HepG2 (cell line): ENCODE data around the gene TEX53. TPM values are rescaled to one million over a fixed set of nuclear protein-coding genes. Genes with fewer than 3 reads are reported as not detected.

Experiments used
- ATAC-seq: fragments of 200-7000 bp; cut with Tn5 transposase; 3 replicates; pipeline ENCODE4 v1.9.1; 2020; ENCODE audit warnings: mild to moderate bottlenecking, moderate library complexity
- BruUV-seq: library from RNA; stranded (reverse); fragments of 400-500 nt; replicated peaks from 2 replicates; lab custom pipeline; 2021; lab: Mats Ljungman, UMichigan
- CTCF ChIA-PET: fragments of 300-600 bp; formaldehyde crosslinking; extraction: SDS; loops from one replicate; lab custom pipeline; 2021; ENCODE audit warnings: low total read pairs, inconsistent platforms, low intra/inter-chr PET ratio; lab: Yijun Ruan, JAX
- POLR2A ChIA-PET: fragments of 350-600 bp; sonication (Branson Sonifier 250); formaldehyde crosslinking; loops from one replicate; lab custom pipeline; 2020; ENCODE audit warnings: antibody characterized with exemption, inconsistent platforms; lab: Yijun Ruan, JAX
- DNase-seq: peaks from one replicate; pipeline ENCODE4 v3.0.0-alpha.2; 2015; ENCODE audit warnings: low spot score
- FAIRE-seq: peaks from 3 replicates; lab custom pipeline; 2011; peaks lifted over from hg19 to GRCh38; lab: Jason Lieb, UNC
- H2AFZ ChIP-seq: one replicate; pipeline ENCODE4 v1.6.1; 2011; ENCODE audit warnings: low read length, inconsistent platforms
- H3K27ac ChIP-seq: fragments of 300-600 bp; 3 replicates; pipeline ENCODE4 v1.8.0; 2011; ENCODE audit warnings: mixed run types, mild to moderate bottlenecking, mixed read lengths, low read length, inconsistent platforms; ENCODE audit not compliant: insufficient read depth; ENCODE audit errors: extremely low read length
- H3K27me3 ChIP-seq, 2 experiments: fragments of 200-600 bp in 1 of 2; 2 replicates in 1 of 2; 3 replicates in 1 of 2; pipeline versions ENCODE4 v1.6.0 to v1.8.0; 2011; ENCODE audit warnings: low read length in 2 of 2, mild to moderate bottlenecking in 2 of 2, moderate library complexity in 2 of 2, inconsistent platforms in 1 of 2; ENCODE audit not compliant: insufficient read depth in 2 of 2, control insufficient read depth in 1 of 2
- H3K36me3 ChIP-seq, 2 experiments: fragments of 200-600 bp in 1 of 2; replicated peaks in 1 of 2; 2 replicates in 1 of 2; 3 replicates in 1 of 2; pipeline versions ENCODE4 v1.5.1 to v1.8.0; 2011; ENCODE audit warnings: low read length in 2 of 2, inconsistent platforms in 1 of 2; ENCODE audit not compliant: insufficient read depth in 2 of 2, control insufficient read depth in 1 of 2
- H3K4me1 ChIP-seq: 2 replicates; pipeline ENCODE4 v1.5.1; 2012; ENCODE audit warnings: low read length, inconsistent platforms; ENCODE audit not compliant: insufficient read depth
- H3K4me2 ChIP-seq: 2 replicates; pipeline ENCODE4 v1.6.0; 2011; ENCODE audit warnings: low read depth, low read length, inconsistent platforms
- H3K4me3 ChIP-seq, 3 experiments: fragments of 200-600 bp in 1 of 3; sonication (generic), shearing (Covaris generic) in 1 of 3; replicated peaks in 1 of 3; 2 replicates each; pipeline ENCODE4 v1.5.1; 2011 to 2016; ENCODE audit warnings: low read length in 3 of 3, inconsistent platforms in 2 of 3, low read depth in 2 of 3, mild to moderate bottlenecking in 2 of 3, control low read depth in 1 of 3, mixed read lengths in 1 of 3; ENCODE audit not compliant: insufficient read depth in 1 of 3
- H3K79me2 ChIP-seq: one replicate; pipeline ENCODE4 v1.6.1; 2011; ENCODE audit warnings: low read length, inconsistent platforms; ENCODE audit not compliant: insufficient read depth
- H3K9ac ChIP-seq: 2 replicates; pipeline ENCODE4 v1.6.0; 2011; ENCODE audit warnings: mild to moderate bottlenecking, low read depth, low read length, inconsistent platforms; ENCODE audit not compliant: insufficient read depth
- H3K9me3 ChIP-seq: 2 replicates; pipeline ENCODE4 v1.5.1; 2012; ENCODE audit warnings: mild to moderate bottlenecking, low read length
- H4K20me1 ChIP-seq: 2 replicates; pipeline ENCODE4 v1.6.0; 2011; ENCODE audit warnings: inconsistent platforms, mild to moderate bottlenecking, low read length, moderate library complexity; ENCODE audit not compliant: insufficient read depth
- FOXK2 ChIP-seq: fragments of 450-650 bp; IDR thresholded peaks from 2 replicates; pipeline ENCODE4 v1.6.1; 2016
- HNF4A ChIP-seq: sonication (generic); formaldehyde crosslinking; IDR thresholded peaks from 2 replicates; pipeline ENCODE4 v1.4.0; 2020; ENCODE audit warnings: missing genetic modification reagents
- NR2F6 ChIP-seq, 2 experiments: IDR thresholded peaks; 2 replicates each; pipeline ENCODE4 v1.6.1; 2016; ENCODE audit warnings: antibody characterized with exemption in 1 of 2, mild to moderate bottlenecking in 1 of 2
- POLR2AphosphoS2 ChIP-seq: IDR thresholded peaks from 2 replicates; pipeline ENCODE4 v1.6.1; 2011; ENCODE audit warnings: low read depth, low read length, improper control_type of control experiment
- SMAD3 ChIP-seq: sonication (generic); formaldehyde crosslinking; IDR thresholded peaks from 2 replicates; pipeline ENCODE4 v1.4.0; 2020; ENCODE audit warnings: missing genetic modification reagents
- SOX5 ChIP-seq: IDR thresholded peaks from 2 replicates; pipeline ENCODE4 v1.6.1; 2016; ENCODE audit warnings: borderline replicate concordance
- TFAP4 ChIP-seq: sonication (generic); IDR thresholded peaks from 2 replicates; pipeline ENCODE4 v1.6.1; 2016; ENCODE audit warnings: low read depth, borderline replicate concordance
- ZBTB39 ChIP-seq: sonication (generic); formaldehyde crosslinking; IDR thresholded peaks from 2 replicates; pipeline ENCODE4 v1.5.0; 2020; ENCODE audit warnings: missing genetic modification reagents
- ZNF160 ChIP-seq: sonication (generic); formaldehyde crosslinking; IDR thresholded peaks from 2 replicates; pipeline ENCODE4 v1.8.0; 2022; ENCODE audit warnings: mild to moderate bottlenecking, inconsistent platforms, missing genetic modification reagents
- ZNF276 ChIP-seq: sonication (generic); formaldehyde crosslinking; IDR thresholded peaks from 2 replicates; pipeline ENCODE4 v1.4.0; 2020; ENCODE audit warnings: mild to moderate bottlenecking, low read depth, missing genetic modification reagents
- WGBS: methylation state at CpG from one replicate; pipeline ENCODE4 v1.1.6; 2017; ENCODE audit warnings: low lambda C conversion rate; 5-methylcytosine and 5-hydroxymethylcytosine counted together
- in situ Hi-C: cut with HindIII; loops from 2 replicates; pipeline ENCODE4 v1.10.0; 2017; ENCODE audit warnings: low pct_unique_long_range_greater_than_20kb; ENCODE audit not compliant: extremely low pct_ligation_motif_present
- intact Hi-C: fragments of 100-400 bp; cut with micrococcal nuclease; formaldehyde crosslinking; loops from one replicate; pipeline ENCODE4 v1.10.0; 2022; ENCODE audit not compliant: unreplicated experiment
- polyA plus RNA-seq, 8 experiments: library from polyadenylated mRNA; depleted of rRNA in 3 of 8; stranded (reverse) in 7 of 8; unstranded in 1 of 8; fragments of >200 nt; fragmentation: Illumina TruSeq in 4 of 8; extraction: Trizol in 4 of 8; gene quantifications; 2 replicates each; pipeline versions ENCODE4 v1.2.1 to v1.2.3, GENCODE V29; 2011 to 2016; ENCODE audit warnings: low read depth in 4 of 8, missing spikeins in 1 of 8, mixed read lengths in 1 of 8; ENCODE audit not compliant: insufficient read depth in 1 of 8
- total RNA-seq, 5 experiments: library from RNA; depleted of rRNA; stranded (reverse); fragments of >200 nt; fragmentation: Illumina TruSeq; extraction: Trizol; gene quantifications; 2 replicates each; pipeline ENCODE4 v1.2.3, GENCODE V29; 2016; ENCODE audit warnings: low read depth in 1 of 5
- TF ChIP-seq, protein P1 (sequence below): sonication (generic); formaldehyde crosslinking; IDR thresholded peaks from 2 replicates; pipeline ENCODE4 v1.5.1; 2020; ENCODE audit warnings: mild to moderate bottlenecking, missing genetic modification reagents, moderate library complexity

Gene TEX53
- total and polyA plus RNA-seq, 2 of the 13 experiments (the other 11 are each of a cell fraction or from before 2014, with no cell fraction given), result not detected

DNA sequence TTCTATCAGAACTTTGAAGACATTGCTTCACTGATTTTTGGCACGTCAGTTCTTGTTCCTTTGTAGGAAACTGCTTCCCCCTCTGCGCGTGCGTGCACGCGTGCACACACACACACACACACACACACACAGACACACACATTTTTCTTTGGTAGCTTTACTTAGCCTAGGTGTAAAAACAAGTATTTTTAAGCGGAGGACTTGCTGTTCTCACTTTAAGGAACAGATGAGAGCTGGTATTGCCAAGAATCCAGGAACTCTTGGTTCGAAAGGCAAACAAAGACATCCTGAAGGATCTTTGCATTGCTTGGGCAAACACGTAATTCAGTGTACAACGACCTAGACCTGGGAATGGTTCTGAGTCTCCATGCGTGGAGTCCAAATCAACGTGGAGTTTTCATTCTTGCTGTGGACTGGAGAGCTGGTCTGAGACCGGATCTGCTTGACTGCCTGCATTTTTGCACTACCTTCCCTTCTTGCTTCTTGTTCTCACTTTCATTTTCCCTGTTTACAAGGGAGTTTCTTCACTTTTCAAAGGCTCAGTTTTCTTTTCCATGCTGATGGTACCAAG is 38.3 kb downstream of the TEX53 start (continued):
- no peak for TF ChIP-seq SMAD3 (CRISPR knock-in tag)
- no peak for TF ChIP-seq POLR2AphosphoS2
- TF ChIP-seq, all 625 proteins: peak for 0

DNA sequence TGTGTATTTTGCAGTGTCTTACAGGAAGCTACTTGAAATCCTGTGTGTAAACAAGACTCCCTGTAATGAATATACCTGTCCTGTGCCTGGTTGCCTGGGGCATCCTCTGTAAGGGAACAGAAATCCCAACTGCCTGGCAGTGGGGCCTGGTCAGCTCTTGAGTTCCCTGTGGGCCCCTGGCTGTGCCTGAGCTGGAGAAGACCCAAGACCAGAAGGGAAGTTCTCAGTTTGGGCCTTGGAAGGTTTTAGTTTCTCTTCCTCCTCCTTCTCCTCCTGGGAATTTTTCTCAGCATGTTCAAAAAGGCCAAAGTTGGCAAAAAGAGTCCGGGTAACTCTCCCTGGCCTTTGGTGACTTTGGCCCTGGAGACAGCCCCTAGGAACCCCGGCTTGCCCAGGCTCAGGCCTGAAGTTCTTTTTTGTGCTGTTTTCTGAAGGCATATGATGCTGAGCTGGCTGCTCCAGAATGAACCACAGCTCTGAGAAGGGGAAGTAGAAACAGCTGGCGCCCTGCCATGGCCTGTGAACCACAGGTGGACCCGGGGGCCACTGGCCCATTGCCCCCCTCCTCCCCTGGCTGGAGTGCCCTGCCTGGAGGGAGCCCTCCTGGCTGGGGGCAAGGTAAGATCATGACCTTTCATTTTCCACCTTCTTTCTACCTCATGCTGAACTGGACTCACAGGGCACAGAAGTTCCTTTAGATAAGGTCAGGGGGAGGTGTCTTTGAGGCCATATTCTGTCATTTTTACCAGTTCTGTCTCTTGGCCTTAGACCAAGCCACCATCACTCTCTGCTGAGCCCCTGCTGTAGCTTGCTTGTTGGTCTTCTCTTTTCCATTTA is 40.7 kb downstream of the TEX53 start:
- no peak overlapping the region for H2AFZ ChIP-seq
- H3K36me3 ChIP-seq, result no peaks in the 10 kb centered on the region; a peak in 3 of 5 replicates
- no peak overlapping the region for H3K9ac ChIP-seq
- in situ Hi-C loops (no loop called here), intact Hi-C loops (no loop called here)
- FAIRE-seq (no peak), ATAC-seq (peak; percentile 17), DNase-seq (no peak)
- H3K4me2 ChIP-seq, result no peak overlapping the region
- H3K79me2 ChIP-seq, result peaks cover under 1% of the 10 kb centered on the region
- H3K27ac ChIP-seq, result peak overlapping the region; percentile 35
- 63% methylated on average over 4 of the region's 4 CpGs for WGBS
- no peak overlapping the region for H3K4me3 ChIP-seq
- no TSS peak for BruUV-seq
- no peaks in the 10 kb centered on the region for H3K9me3 ChIP-seq
- CTCF ChIA-PET, result no interaction called here
- peaks cover 30% of the 10 kb centered on the region for H3K4me1 ChIP-seq
- POLR2A ChIA-PET, result interaction anchor here (1.5 kb wide), 1 partner anchor 29 kb away, joined by 5 read pairs; the partner anchor contains the start of gene ATP6V1G1
- H4K20me1 ChIP-seq, result no peaks in the 10 kb centered on the region
- H3K27me3 ChIP-seq, result no peaks in the 10 kb centered on the region; a peak in 1 of 5 replicates
- TF ChIP-seq ZNF160 (CRISPR knock-in tag), result no peak
- TF ChIP-seq HNF4A (CRISPR knock-in tag), result peak; percentile 38
- TF ChIP-seq NR2F6 (IDR thresholded peaks at IDR 0.05), result peak; percentile 58; the same call in 1 of the 2 replicates
- TF ChIP-seq NR2F6 (CRISPR knock-in tag; IDR thresholded peaks at IDR 0.05), result no peak
- TF ChIP-seq FOXK2, result no peak
- TF ChIP-seq, protein P1, sequence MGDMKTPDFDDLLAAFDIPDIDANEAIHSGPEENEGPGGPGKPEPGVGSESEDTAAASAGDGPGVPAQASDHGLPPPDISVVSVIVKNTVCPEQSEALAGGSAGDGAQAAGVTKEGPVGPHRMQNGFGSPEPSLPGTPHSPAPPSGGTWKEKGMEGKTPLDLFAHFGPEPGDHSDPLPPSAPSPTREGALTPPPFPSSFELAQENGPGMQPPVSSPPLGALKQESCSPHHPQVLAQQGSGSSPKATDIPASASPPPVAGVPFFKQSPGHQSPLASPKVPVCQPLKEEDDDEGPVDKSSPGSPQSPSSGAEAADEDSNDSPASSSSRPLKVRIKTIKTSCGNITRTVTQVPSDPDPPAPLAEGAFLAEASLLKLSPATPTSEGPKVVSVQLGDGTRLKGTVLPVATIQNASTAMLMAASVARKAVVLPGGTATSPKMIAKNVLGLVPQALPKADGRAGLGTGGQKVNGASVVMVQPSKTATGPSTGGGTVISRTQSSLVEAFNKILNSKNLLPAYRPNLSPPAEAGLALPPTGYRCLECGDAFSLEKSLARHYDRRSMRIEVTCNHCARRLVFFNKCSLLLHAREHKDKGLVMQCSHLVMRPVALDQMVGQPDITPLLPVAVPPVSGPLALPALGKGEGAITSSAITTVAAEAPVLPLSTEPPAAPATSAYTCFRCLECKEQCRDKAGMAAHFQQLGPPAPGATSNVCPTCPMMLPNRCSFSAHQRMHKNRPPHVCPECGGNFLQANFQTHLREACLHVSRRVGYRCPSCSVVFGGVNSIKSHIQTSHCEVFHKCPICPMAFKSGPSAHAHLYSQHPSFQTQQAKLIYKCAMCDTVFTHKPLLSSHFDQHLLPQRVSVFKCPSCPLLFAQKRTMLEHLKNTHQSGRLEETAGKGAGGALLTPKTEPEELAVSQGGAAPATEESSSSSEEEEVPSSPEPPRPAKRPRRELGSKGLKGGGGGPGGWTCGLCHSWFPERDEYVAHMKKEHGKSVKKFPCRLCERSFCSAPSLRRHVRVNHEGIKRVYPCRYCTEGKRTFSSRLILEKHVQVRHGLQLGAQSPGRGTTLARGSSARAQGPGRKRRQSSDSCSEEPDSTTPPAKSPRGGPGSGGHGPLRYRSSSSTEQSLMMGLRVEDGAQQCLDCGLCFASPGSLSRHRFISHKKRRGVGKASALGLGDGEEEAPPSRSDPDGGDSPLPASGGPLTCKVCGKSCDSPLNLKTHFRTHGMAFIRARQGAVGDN, result peak; percentile 31; the same call in 1 of the 2 replicates
- TF ChIP-seq TFAP4, result peak; percentile 31; the same call in 1 of the 2 replicates
- TF ChIP-seq ZNF276 (CRISPR knock-in tag), result no peak
- no peak for TF ChIP-seq SOX5 (CRISPR knock-in tag)
- TF ChIP-seq ZBTB39 (CRISPR knock-in tag), result no peak
